Ishikawa (cell line): ENCODE results near the gene FBXO40.

ENCODE experiments used
- CEBPB ChIP-seq: IDR thresholded peaks from 2 replicates; pipeline ENCODE4 v1.6.1; 2012
- EP300 ChIP-seq: IDR thresholded peaks from 2 replicates; pipeline ENCODE4 v1.6.1; 2012; ENCODE audit warnings: borderline replicate concordance
- FOXM1 ChIP-seq: IDR thresholded peaks from 2 replicates; pipeline ENCODE4 v1.6.1; 2012; ENCODE audit warnings: low read depth, borderline replicate concordance
- RAD21 ChIP-seq: IDR thresholded peaks from 2 replicates; pipeline ENCODE4 v1.6.1; 2012; ENCODE audit warnings: low read depth
- TAF1 ChIP-seq: IDR thresholded peaks from 2 replicates; pipeline ENCODE4 v1.6.1; 2012; ENCODE audit warnings: low read depth, mild to moderate bottlenecking
- TEAD4 ChIP-seq: IDR thresholded peaks from 2 replicates; pipeline ENCODE4 v1.6.1; 2012
- YY1 ChIP-seq: IDR thresholded peaks from 2 replicates; pipeline ENCODE4 v1.6.1; 2012; ENCODE audit warnings: low read depth
- ZBTB7A ChIP-seq: IDR thresholded peaks from 2 replicates; pipeline ENCODE4 v1.6.1; 2012; ENCODE audit warnings: low read depth
- TF ChIP-seq, protein P1 (sequence below): IDR thresholded peaks from 2 replicates; pipeline ENCODE4 v1.6.1; 2012
- TF ChIP-seq, protein P2 (sequence below): IDR thresholded peaks from 2 replicates; pipeline ENCODE4 v1.6.1; 2012; ENCODE audit warnings: low read depth, mild to moderate bottlenecking
- TF ChIP-seq, protein P3 (sequence below): IDR thresholded peaks from 2 replicates; pipeline ENCODE4 v1.6.1; 2012

DNA sequence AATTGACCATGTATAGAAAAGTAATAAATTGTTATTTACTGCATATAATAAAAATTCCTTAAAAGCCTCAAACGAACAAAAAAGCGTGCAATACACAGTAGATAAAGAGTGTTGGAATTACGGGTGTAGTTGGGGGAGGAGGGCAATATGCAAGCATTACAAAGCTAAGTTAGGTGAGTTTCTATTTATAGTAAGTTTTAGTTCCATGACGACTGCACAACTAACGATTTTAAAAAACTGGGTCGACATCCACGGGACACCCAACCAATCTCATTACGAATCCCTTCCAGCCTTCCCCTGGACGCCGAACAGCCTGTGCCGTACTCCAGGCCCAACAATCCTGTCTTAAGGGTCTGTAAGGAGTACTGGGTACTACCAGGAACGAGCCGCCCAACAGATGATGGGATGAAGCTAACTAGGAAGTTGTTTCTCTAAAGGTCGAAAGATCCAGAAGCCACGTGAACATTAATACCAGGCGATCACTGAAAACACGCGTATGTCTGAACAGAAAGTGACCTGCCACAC, 48.1 kb upstream of the FBXO40 start:
- TF ChIP-seq EP300 (no peak), CEBPB (no peak), ZBTB7A (no peak), TAF1 (no peak), TEAD4 (no peak), YY1 (no peak), FOXM1 (no peak), RAD21 (no peak)
- TF ChIP-seq, protein P1, sequence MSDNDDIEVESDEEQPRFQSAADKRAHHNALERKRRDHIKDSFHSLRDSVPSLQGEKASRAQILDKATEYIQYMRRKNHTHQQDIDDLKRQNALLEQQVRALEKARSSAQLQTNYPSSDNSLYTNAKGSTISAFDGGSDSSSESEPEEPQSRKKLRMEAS: no peak
- TF ChIP-seq, protein P2, sequence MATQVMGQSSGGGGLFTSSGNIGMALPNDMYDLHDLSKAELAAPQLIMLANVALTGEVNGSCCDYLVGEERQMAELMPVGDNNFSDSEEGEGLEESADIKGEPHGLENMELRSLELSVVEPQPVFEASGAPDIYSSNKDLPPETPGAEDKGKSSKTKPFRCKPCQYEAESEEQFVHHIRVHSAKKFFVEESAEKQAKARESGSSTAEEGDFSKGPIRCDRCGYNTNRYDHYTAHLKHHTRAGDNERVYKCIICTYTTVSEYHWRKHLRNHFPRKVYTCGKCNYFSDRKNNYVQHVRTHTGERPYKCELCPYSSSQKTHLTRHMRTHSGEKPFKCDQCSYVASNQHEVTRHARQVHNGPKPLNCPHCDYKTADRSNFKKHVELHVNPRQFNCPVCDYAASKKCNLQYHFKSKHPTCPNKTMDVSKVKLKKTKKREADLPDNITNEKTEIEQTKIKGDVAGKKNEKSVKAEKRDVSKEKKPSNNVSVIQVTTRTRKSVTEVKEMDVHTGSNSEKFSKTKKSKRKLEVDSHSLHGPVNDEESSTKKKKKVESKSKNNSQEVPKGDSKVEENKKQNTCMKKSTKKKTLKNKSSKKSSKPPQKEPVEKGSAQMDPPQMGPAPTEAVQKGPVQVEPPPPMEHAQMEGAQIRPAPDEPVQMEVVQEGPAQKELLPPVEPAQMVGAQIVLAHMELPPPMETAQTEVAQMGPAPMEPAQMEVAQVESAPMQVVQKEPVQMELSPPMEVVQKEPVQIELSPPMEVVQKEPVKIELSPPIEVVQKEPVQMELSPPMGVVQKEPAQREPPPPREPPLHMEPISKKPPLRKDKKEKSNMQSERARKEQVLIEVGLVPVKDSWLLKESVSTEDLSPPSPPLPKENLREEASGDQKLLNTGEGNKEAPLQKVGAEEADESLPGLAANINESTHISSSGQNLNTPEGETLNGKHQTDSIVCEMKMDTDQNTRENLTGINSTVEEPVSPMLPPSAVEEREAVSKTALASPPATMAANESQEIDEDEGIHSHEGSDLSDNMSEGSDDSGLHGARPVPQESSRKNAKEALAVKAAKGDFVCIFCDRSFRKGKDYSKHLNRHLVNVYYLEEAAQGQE: no peak
- TF ChIP-seq, protein P3, sequence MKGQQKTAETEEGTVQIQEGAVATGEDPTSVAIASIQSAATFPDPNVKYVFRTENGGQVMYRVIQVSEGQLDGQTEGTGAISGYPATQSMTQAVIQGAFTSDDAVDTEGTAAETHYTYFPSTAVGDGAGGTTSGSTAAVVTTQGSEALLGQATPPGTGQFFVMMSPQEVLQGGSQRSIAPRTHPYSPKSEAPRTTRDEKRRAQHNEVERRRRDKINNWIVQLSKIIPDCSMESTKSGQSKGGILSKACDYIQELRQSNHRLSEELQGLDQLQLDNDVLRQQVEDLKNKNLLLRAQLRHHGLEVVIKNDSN: no peak
